ENCODE results near the gene MVD. TPM values are rescaled to one million over a fixed set of nuclear protein-coding genes. Genes with fewer than 3 reads are reported as not detected.
"Not testable (repeated sequence)": the region's sequence is repeated elsewhere in the genome, so short reads cannot be mapped to it uniquely, and the experiment has no call there.

Gene MVD
- total and polyA plus RNA-seq, 2 experiments from 2014 or later: 95.3 to 149 TPM

GRCh38 chr16:88669980-88670379, 7.1 kb upstream of the MVD start:
- Histone ChIP-seq H4K20me1 (replicated peaks; ENCODE audit: insufficient read depth) (no peaks in the 10 kb centered on the region; the same call in 1 of the 2 replicates), H3K27me3 (ENCODE audit: insufficient read depth) (no peaks in the 10 kb centered on the region), H3K9me2 (ENCODE audit: insufficient read depth) (no peaks in the 10 kb centered on the region)

DNA sequence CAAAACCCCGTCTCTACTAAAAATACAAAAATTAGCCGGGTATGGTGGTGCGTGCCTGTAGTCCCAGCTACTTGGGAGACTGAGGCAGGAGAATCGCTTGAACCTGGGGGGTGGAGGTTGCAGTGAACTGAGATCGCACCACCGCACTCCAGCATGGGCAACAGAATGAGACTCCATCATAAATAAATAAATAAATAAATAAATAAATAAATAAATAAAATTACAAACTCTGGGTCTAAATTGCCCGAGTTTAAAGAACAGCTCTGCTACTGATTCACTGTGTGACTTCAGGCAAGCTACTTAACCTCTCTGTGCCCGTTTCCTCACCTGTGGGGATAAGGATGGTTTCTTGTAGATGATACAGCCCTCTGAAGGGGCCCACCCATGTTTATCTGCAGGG, 6.6 kb upstream of the MVD start:
- H3K4me1 ChIP-seq (ENCODE audit: insufficient read depth); ATAC-seq; H3K36me3 ChIP-seq (ENCODE audit: insufficient read depth); H2AFZ ChIP-seq; H3K27ac Mint-ChIP-seq; H4K20me1 ChIP-seq (replicated peaks; ENCODE audit: insufficient read depth); H3K9me2 ChIP-seq (ENCODE audit: insufficient read depth); H3K4me3 ChIP-seq; H3K27me3 ChIP-seq (ENCODE audit: insufficient read depth); DNase-seq (ENCODE audit: low spot score); H3K27ac ChIP-seq (ENCODE audit: low read depth); H3K4me1 Mint-ChIP-seq; H3K4me2 ChIP-seq; H3K4me3 Mint-ChIP-seq: not testable (repeated sequence)
- peaks cover 14% of the 10 kb centered on the region for H3K9me3 Mint-ChIP-seq
- Histone ChIP-seq H3K79me2 (replicated peaks; ENCODE audit: insufficient read depth) (peaks cover 10% of the 10 kb centered on the region), H3F3A (replicated peaks; ENCODE audit: low read depth) (0 out of 2 replicates have a peak, but pooled peaks cover 14% of the 10 kb centered on the region)
- H3K27me3 Mint-ChIP-seq (ENCODE audit: insufficient read depth, low read depth, poor library complexity): peaks cover 17% of the 10 kb centered on the region
- peaks cover 18% of the 10 kb centered on the region for H3K36me3 Mint-ChIP-seq (ENCODE audit: low read depth)

More at GRCh38 chr16:88669980-88670379, 7.1 kb upstream of the MVD start:
- Histone ChIP-seq H3K4me1 (ENCODE audit: insufficient read depth) (peaks cover 5% of the 10 kb centered on the region; the same call in 1 of the 2 replicates), H3K27ac (ENCODE audit: low read depth) (no peak overlapping the region), H3K4me2 (no peak overlapping the region), H3K36me3 (ENCODE audit: insufficient read depth) (no peaks in the 10 kb centered on the region; the same call in 1 of the 2 replicates), H2AFZ (no peak overlapping the region), H3F3A (replicated peaks; ENCODE audit: low read depth) (0 out of 2 replicates have a peak, but pooled peaks cover 11% of the 10 kb centered on the region), H3K4me3 (no peak overlapping the region), H3K79me2 (replicated peaks; ENCODE audit: insufficient read depth) (peaks cover 5% of the 10 kb centered on the region; the same call in 1 of the 2 replicates)
- peaks cover 7% of the 10 kb centered on the region; the same call in 2 of the 3 replicates for H3K4me1 Mint-ChIP-seq
- H3K9me3 Mint-ChIP-seq: peaks cover 14% of the 10 kb centered on the region
- H3K27ac Mint-ChIP-seq: no peak overlapping the region
- peaks cover 17% of the 10 kb centered on the region for H3K27me3 Mint-ChIP-seq (ENCODE audit: insufficient read depth, low read depth, poor library complexity)
- peaks cover 18% of the 10 kb centered on the region for H3K36me3 Mint-ChIP-seq (ENCODE audit: low read depth)
- TF ChIP-seq, protein P1, sequence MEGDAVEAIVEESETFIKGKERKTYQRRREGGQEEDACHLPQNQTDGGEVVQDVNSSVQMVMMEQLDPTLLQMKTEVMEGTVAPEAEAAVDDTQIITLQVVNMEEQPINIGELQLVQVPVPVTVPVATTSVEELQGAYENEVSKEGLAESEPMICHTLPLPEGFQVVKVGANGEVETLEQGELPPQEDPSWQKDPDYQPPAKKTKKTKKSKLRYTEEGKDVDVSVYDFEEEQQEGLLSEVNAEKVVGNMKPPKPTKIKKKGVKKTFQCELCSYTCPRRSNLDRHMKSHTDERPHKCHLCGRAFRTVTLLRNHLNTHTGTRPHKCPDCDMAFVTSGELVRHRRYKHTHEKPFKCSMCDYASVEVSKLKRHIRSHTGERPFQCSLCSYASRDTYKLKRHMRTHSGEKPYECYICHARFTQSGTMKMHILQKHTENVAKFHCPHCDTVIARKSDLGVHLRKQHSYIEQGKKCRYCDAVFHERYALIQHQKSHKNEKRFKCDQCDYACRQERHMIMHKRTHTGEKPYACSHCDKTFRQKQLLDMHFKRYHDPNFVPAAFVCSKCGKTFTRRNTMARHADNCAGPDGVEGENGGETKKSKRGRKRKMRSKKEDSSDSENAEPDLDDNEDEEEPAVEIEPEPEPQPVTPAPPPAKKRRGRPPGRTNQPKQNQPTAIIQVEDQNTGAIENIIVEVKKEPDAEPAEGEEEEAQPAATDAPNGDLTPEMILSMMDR (conservative IDR thresholded peaks at IDR 0.05; ENCODE audit: low read depth in 2 of 2): no peak
- TF ChIP-seq EZH2phosphoT487 (IDR thresholded peaks at IDR 0.05; ENCODE audit: unreplicated experiment): no peak
- TF ChIP-seq, protein P2, sequence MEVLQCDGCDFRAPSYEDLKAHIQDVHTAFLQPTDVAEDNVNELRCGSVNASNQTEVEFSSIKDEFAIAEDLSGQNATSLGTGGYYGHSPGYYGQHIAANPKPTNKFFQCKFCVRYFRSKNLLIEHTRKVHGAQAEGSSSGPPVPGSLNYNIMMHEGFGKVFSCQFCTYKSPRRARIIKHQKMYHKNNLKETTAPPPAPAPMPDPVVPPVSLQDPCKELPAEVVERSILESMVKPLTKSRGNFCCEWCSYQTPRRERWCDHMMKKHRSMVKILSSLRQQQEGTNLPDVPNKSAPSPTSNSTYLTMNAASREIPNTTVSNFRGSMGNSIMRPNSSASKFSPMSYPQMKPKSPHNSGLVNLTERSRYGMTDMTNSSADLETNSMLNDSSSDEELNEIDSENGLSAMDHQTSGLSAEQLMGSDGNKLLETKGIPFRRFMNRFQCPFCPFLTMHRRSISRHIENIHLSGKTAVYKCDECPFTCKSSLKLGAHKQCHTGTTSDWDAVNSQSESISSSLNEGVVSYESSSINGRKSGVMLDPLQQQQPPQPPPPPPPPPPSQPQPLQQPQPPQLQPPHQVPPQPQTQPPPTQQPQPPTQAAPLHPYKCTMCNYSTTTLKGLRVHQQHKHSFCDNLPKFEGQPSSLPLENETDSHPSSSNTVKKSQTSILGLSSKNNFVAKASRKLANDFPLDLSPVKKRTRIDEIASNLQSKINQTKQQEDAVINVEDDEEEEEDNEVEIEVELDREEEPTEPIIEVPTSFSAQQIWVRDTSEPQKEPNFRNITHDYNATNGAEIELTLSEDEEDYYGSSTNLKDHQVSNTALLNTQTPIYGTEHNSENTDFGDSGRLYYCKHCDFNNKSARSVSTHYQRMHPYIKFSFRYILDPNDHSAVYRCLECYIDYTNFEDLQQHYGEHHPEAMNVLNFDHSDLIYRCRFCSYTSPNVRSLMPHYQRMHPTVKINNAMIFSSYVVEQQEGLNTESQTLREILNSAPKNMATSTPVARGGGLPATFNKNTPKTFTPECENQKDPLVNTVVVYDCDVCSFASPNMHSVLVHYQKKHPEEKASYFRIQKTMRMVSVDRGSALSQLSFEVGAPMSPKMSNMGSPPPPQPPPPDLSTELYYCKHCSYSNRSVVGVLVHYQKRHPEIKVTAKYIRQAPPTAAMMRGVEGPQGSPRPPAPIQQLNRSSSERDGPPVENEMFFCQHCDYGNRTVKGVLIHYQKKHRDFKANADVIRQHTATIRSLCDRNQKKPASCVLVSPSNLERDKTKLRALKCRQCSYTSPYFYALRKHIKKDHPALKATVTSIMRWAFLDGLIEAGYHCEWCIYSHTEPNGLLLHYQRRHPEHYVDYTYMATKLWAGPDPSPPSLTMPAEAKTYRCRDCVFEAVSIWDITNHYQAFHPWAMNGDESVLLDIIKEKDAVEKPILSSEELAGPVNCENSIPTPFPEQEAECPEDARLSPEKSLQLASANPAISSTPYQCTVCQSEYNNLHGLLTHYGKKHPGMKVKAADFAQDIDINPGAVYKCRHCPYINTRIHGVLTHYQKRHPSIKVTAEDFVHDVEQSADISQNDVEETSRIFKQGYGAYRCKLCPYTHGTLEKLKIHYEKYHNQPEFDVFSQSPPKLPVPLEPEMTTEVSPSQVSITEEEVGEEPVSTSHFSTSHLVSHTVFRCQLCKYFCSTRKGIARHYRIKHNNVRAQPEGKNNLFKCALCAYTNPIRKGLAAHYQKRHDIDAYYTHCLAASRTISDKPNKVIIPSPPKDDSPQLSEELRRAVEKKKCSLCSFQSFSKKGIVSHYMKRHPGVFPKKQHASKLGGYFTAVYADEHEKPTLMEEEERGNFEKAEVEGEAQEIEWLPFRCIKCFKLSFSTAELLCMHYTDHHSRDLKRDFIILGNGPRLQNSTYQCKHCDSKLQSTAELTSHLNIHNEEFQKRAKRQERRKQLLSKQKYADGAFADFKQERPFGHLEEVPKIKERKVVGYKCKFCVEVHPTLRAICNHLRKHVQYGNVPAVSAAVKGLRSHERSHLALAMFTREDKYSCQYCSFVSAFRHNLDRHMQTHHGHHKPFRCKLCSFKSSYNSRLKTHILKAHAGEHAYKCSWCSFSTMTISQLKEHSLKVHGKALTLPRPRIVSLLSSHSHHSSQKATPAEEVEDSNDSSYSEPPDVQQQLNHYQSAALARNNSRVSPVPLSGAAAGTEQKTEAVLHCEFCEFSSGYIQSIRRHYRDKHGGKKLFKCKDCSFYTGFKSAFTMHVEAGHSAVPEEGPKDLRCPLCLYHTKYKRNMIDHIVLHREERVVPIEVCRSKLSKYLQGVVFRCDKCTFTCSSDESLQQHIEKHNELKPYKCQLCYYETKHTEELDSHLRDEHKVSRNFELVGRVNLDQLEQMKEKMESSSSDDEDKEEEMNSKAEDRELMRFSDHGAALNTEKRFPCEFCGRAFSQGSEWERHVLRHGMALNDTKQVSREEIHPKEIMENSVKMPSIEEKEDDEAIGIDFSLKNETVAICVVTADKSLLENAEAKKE (CRISPR knock-in tag; IDR thresholded peaks at IDR 0.05): no peak
- no peak overlapping the region for H3K4me3 Mint-ChIP-seq
- DNase-seq (ENCODE audit: low spot score) (no peak), ATAC-seq (no peak)

Data from GM23338 (cell line).